GM12873 (cell line): ENCODE data around the gene TAF4B.

ENCODE experiments used
- TF ChIP-seq, protein P1 (sequence below): IDR thresholded peaks from 2 replicates; pipeline ENCODE4 v1.5.1; 2012; ENCODE audit warnings: low read depth, mild to moderate bottlenecking, moderate library complexity, low read length, control low read depth; ENCODE audit not compliant: insufficient read depth; ENCODE audit errors: missing control alignments

The TAF4B gene

DNA sequence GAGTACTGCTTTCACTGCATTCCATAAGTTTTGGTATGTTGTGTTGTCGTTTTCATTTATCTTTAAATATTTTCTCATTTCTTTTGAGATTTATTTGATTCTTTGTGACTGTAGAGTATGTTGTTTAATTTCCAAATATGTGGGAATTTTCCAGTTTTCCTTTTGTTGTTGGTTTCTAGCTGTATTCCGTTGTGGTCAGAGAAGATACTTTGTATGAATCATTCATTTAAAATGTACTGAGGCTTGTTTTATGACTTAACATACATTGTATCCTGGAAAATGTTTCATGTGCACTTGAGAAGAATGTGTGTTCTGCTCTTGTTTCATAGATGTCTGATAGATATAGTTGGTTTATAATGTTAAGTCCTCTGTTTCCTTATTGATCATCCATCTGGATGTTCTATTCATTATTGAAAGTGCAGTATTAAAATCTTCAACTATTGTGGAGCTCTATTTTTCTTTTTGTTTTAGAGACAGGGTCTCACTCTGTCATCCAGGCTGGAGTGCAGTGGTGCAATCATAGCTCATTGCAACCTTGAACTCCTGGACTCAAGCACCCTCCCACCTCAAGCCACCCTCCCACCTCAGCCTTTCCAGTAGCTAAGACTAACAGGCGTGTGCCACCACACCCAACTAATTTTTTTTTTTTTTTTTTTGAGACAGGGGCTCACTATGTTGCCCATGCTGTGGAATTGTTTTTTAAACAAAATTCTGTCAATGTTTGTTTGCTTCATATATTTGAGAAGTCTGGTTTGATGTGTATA, 96.8 kb downstream of the TAF4B start:
- TF ChIP-seq, protein P1, sequence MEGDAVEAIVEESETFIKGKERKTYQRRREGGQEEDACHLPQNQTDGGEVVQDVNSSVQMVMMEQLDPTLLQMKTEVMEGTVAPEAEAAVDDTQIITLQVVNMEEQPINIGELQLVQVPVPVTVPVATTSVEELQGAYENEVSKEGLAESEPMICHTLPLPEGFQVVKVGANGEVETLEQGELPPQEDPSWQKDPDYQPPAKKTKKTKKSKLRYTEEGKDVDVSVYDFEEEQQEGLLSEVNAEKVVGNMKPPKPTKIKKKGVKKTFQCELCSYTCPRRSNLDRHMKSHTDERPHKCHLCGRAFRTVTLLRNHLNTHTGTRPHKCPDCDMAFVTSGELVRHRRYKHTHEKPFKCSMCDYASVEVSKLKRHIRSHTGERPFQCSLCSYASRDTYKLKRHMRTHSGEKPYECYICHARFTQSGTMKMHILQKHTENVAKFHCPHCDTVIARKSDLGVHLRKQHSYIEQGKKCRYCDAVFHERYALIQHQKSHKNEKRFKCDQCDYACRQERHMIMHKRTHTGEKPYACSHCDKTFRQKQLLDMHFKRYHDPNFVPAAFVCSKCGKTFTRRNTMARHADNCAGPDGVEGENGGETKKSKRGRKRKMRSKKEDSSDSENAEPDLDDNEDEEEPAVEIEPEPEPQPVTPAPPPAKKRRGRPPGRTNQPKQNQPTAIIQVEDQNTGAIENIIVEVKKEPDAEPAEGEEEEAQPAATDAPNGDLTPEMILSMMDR, result no peak

DNA sequence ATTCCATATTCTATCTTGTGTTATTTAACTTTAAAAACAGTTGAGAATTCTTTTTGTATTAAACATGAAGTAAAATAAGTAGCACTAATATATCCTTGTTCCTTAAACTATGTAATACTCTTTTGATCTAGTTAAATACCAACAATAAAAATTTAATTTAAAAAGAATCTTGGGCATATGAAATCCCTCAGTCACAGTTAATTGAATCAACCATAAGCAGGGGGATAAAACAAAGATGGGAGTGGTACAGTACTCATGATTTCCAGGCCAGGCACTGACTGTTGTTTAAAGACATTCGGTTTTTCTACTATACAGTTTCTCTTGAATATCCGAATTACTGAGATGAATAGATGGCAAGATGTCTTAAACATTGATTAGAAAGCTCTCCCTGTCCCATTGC, 99.5 kb downstream of the TAF4B start:
- TF ChIP-seq, protein P1, result no peak

DNA sequence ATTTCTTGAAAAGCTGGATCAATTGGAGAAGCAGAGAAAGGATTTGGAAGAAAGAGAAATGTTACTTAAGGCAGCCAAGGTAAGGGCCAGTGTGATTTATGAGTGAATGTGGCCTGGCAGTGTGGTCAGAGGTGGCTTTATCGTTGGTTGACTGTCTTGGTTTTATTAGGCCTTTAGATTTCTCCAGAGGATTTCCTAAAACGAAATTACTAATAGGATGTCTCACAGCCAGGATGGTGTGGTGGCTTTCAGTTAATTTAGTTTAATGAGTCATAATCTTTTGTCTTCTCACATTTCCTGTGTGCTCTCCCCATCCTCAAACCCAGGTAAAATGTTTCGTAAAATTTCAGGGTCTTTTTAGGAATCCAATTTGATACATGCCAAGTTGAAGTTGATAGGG, 100.8 kb downstream of the TAF4B start:
- TF ChIP-seq, protein P1, result no peak

DNA sequence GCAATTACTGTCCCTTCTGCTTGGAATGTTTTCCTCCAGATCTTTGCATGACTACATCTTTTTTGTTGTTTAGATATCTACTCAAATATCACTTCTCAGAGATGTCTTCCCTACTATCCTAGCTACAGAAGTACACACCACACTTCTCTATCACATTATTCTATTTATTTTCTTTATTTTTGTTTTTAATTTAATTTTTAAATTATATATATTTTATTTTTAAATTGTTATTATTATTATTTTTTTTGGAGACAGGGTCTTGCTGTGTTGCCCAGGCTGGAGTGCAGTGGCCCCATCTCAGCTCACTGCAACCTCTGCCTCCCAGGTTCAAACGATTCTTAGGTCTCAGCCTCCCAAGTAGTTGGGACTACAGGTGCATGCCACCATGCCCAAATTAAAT, 106.7 kb downstream of the TAF4B start:
- TF ChIP-seq, protein P1, result no peak

DNA sequence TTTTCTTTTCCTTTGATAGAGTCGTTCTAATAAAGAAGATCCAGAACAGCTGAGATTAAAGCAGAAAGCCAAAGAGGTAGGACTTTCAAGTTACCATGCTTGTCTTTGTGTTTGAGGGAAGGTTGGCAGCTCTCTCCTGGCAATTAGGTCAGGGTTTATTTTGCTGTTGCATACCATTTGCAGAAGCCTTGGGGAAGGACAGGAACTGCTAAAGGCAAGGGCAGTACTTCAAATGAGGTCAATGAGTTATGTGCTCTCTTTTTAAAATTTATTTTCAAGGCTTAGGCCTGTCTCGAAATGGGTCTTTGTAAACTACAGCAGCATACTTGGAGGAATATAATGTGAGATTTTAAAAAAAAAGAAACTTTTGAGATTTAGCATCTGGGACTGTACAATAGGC, 108.9 kb downstream of the TAF4B start:
- TF ChIP-seq, protein P1, result no peak

DNA sequence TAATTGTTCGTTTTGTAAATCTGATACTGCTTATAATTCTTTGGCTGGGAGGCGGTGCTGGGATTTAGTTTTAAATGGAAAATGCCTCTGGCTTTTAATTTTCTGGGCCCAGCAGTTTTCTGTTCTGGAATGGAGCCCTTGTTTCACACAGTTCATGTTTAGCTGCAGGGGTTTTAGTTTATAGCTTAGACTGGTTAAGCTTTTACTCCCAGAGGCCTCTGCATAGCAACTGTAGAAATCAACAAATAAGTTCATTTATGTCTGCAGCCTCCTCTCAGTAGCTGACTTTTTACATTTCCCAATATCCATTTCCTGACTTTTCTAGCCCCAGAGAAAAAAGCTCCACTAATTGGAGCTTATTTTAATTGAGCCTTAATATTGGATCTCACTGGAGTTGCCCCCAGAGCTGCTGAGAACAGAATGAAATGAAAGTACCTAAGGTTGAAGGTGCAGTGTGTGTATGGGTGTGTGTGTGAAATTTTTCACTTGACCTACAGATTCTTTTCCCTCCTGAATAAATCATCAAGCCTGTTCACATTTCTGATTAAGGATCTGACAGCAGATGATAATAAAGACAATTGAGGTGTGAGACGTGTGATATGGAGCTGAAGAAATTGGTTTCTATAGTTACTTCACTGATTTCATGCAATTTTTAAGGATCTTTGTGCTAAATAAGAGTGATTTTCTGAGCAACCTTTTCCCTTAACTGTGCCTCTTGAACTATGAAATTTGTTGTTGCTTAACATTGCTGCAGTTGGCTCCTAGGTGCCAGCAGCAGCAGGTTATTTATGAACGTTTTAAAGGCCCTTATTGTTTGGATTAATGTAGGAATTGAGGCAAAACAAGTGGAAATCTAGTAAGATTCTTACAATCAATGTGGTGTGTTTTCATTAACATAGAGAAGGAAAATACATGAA, 109.6 kb downstream of the TAF4B start:
- TF ChIP-seq, protein P1, result no peak

DNA sequence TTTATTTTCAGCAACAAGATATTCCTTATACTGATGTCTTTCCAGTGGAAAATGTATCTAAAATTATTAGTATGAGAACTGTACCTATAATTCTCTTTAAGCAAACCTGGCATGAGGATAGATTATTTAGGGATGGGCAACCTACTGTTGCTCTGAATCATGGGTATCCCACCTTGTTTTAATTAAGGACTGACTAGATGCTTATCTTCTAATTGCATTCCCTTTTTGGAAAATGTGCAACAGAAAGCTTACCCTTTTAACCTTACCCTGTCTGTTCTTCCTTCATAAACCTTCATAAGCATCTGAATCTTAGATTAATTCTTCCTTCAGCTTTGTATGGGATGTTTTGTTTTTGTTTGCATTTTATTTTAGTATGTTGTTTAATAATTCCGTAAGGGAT, 110.3 kb downstream of the TAF4B start:
- TF ChIP-seq, protein P1, result no peak
